ENCODE measurements around the gene TASP1. TPM values are rescaled to one million over a fixed set of nuclear protein-coding genes. Genes with fewer than 3 reads are reported as not detected.

TASP1 gene
- total RNA-seq, 1 experiment from 2014 or later: 9.5 TPM

- Histone ChIP-seq H3K79me1 (ENCODE audit: insufficient read depth, low read depth, low read length, poor library complexity, severe bottlenecking) (no peaks in the 10 kb centered on the region), H4K8ac (replicated peaks; ENCODE audit: insufficient read length, low read depth, low read length) (no peak overlapping the region), H3K14ac (ENCODE audit: insufficient read depth, low read length) (no peak overlapping the region), H3K18ac (ENCODE audit: insufficient read length, low read depth, low read length) (no peak overlapping the region), H3K4me2 (ENCODE audit: insufficient read depth, insufficient read length, low read length) (no peak overlapping the region), H2BK5ac (ENCODE audit: insufficient read length, low read length) (no peak overlapping the region), H2BK12ac (ENCODE audit: insufficient read length, low read depth, low read length) (no peak overlapping the region), H3K9me3 (ENCODE audit: control insufficient read depth, low read depth, low read length) (no peaks in the 10 kb centered on the region), H3K9ac (ENCODE audit: extremely low read depth, insufficient read length, low read length) (no peak overlapping the region), H4K20me1 (ENCODE audit: control insufficient read depth, insufficient read depth, insufficient read length) (no peaks in the 10 kb centered on the region), H2BK20ac (ENCODE audit: low read depth, low read length, poor library complexity, severe bottlenecking) (no peak overlapping the region), H3K4ac (ENCODE audit: low read depth, low read length) (no peak overlapping the region), H2BK15ac (ENCODE audit: low read depth, low read length) (no peak overlapping the region), H3K23me2 (ENCODE audit: insufficient read length, low read depth, low read length, poor library complexity, severe bottlenecking) (no peaks in the 10 kb centered on the region), H3K23ac (ENCODE audit: insufficient read length, low read depth, low read length) (no peak overlapping the region), H3T11ph (ENCODE audit: low read length) (no peak overlapping the region), H3K27me3 (ENCODE audit: insufficient read depth, low read length) (no peaks in the 10 kb centered on the region), H3K56ac (ENCODE audit: insufficient read length, low read depth, low read length) (no peak overlapping the region), H2AK5ac (ENCODE audit: insufficient read length, low read length) (no peak overlapping the region), H4K5ac (ENCODE audit: insufficient read length, low read depth, low read length) (no peak overlapping the region), H4K91ac (ENCODE audit: insufficient read length, low read depth, low read length) (no peak overlapping the region), H3K4me1 (ENCODE audit: insufficient read depth, low read length) (no peaks in the 10 kb centered on the region; the same call in 1 of the 2 replicates), H3K79me2 (ENCODE audit: insufficient read depth, low read length) (no peaks in the 10 kb centered on the region), H3K27ac (ENCODE audit: insufficient read length, low read depth, low read length) (no peak overlapping the region), H2BK120ac (ENCODE audit: low read depth, low read length, poor library complexity, severe bottlenecking) (no peak overlapping the region), H2AFZ (ENCODE audit: low read length) (no peak overlapping the region)
- WGBS (ENCODE audit: extremely low coverage, insufficient read length, low lambda C conversion rate): no CpG with 5 or more reads among the region's 2 CpGs
- Mint-ChIP-seq H3K27ac (no peak overlapping the region), H3K36me3 (ENCODE audit: insufficient read depth in 1 of 3, low read depth in 3 of 3) (no peaks in the 10 kb centered on the region), H3K4me3 (no peak overlapping the region), H3K9me3 (no peaks in the 10 kb centered on the region), H3K4me1 (peaks cover 0 to 5% of the 10 kb centered on the region in 2 experiments; a peak in 2 of 4 replicates), H3K27me3 (ENCODE audit: low read depth) (no peaks in the 10 kb centered on the region)
- no peak for DNase-seq
- TF ChIP-seq, protein P1, sequence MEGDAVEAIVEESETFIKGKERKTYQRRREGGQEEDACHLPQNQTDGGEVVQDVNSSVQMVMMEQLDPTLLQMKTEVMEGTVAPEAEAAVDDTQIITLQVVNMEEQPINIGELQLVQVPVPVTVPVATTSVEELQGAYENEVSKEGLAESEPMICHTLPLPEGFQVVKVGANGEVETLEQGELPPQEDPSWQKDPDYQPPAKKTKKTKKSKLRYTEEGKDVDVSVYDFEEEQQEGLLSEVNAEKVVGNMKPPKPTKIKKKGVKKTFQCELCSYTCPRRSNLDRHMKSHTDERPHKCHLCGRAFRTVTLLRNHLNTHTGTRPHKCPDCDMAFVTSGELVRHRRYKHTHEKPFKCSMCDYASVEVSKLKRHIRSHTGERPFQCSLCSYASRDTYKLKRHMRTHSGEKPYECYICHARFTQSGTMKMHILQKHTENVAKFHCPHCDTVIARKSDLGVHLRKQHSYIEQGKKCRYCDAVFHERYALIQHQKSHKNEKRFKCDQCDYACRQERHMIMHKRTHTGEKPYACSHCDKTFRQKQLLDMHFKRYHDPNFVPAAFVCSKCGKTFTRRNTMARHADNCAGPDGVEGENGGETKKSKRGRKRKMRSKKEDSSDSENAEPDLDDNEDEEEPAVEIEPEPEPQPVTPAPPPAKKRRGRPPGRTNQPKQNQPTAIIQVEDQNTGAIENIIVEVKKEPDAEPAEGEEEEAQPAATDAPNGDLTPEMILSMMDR (conservative IDR thresholded peaks at IDR 0.05): no peak
Measured at GRCh38 chr20:13400453-13400852, 238.3 kb downstream of the TASP1 start.

Data from H9 (cell line).